Upper lobe of left lung (tissue), 4 donors: ENCODE results near the gene SDK1.

Experiments
- CTCF ChIP-seq, 6 experiments: fragments of 450-650 bp in 4 of 6; fragments of 200-600 bp in 2 of 6; sonication (generic) in 2 of 6; IDR thresholded peaks; one replicate each; pipeline ENCODE4 v1.5.1; 2016 to 2019; ENCODE audit warnings: antibody characterized with exemption in 6 of 6
- POLR2A ChIP-seq, 4 donors: fragments of 450-650 bp; IDR thresholded peaks; one replicate each; pipeline ENCODE4 v1.5.1; 2016 to 2017; ENCODE audit warnings: antibody characterized with exemption in 4 of 4, mild to moderate bottlenecking in 2 of 4
- POLR2AphosphoS5 ChIP-seq, 2 donors: sonication (generic); formaldehyde crosslinking; IDR thresholded peaks; one replicate each; pipeline ENCODE4 v1.5.1; 2017; ENCODE audit warnings: antibody characterized with exemption in 2 of 2

- TF ChIP-seq CTCF (IDR thresholded peaks at IDR 0.05) = no peak
- no peak for TF ChIP-seq POLR2A (IDR thresholded peaks at IDR 0.05)
- TF ChIP-seq POLR2AphosphoS5 (IDR thresholded peaks at IDR 0.05) = no peak
Measured at GRCh38 chr7:3568516-3568915, 267.5 kb downstream of the SDK1 start.
